ENCODE data around the gene NGFR.

Gene NGFR

GRCh38 chr17:49520386-49521087 is 25.4 kb downstream of the NGFR start:
- no peak overlapping the region for H3K4me3 ChIP-seq (ENCODE audit: control insufficient read depth, low read depth, low read length)
- DNase-seq (ENCODE audit: low read depth) = no peak
- TF ChIP-seq, protein P1, sequence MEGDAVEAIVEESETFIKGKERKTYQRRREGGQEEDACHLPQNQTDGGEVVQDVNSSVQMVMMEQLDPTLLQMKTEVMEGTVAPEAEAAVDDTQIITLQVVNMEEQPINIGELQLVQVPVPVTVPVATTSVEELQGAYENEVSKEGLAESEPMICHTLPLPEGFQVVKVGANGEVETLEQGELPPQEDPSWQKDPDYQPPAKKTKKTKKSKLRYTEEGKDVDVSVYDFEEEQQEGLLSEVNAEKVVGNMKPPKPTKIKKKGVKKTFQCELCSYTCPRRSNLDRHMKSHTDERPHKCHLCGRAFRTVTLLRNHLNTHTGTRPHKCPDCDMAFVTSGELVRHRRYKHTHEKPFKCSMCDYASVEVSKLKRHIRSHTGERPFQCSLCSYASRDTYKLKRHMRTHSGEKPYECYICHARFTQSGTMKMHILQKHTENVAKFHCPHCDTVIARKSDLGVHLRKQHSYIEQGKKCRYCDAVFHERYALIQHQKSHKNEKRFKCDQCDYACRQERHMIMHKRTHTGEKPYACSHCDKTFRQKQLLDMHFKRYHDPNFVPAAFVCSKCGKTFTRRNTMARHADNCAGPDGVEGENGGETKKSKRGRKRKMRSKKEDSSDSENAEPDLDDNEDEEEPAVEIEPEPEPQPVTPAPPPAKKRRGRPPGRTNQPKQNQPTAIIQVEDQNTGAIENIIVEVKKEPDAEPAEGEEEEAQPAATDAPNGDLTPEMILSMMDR (IDR thresholded peaks at IDR 0.05; ENCODE audit: control insufficient read depth, insufficient read depth, low read depth, low read length, missing control alignments) = no peak

GRCh38 chr17:49521088-49521450 is 26.0 kb downstream of the NGFR start:
- DNase-seq (ENCODE audit: low read depth) = no peak
- no peak overlapping the region for H3K4me3 ChIP-seq (ENCODE audit: control insufficient read depth, low read depth, low read length)
- TF ChIP-seq, protein P1 (IDR thresholded peaks at IDR 0.05; ENCODE audit: control insufficient read depth, insufficient read depth, low read depth, low read length, missing control alignments) = no peak

DNA sequence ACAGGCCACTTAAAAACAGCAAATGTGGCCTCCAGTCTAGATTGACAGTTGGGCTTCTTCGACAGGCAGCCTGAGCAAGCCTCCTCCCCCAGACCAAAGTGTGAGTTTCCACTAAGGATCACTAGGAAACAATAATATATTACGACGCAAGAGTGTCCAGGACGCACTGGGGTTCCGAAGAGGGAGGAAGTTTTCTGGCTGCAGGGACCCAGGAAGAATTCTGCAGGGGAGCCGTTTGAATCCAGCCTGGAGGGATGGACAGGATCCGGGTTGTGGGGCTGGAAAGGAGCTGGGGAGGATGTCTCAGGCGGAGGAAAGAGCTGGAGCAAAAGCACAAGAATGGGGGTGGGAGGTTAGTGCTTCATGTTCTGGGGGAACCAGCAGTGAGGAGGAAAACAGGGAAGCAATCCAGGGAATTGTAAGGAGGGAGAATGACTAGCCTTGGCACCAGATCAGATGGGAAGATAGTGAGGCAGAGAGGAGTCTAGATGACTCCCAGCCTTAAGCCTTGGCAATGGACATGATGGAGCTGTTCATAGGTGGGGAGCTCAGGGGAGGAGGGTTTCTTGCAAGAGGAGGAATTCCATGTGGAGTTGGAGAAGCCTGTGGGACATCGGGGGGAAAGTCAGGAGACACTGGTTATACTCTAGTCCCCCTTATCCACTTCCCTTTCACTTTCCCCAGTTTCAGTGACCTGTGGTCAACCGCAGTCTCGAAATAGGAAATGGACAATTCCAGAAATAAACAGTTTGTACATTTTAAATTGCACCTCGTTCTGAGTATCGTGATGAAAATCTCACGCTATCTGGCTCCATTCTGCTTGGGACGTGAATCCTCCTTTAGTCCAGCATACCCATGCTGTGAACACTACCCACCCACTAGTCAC is 26.6 kb downstream of the NGFR start:
- DNase-seq (ENCODE audit: low read depth) = no peak
- no peak overlapping the region for H3K4me3 ChIP-seq (ENCODE audit: control insufficient read depth, low read depth, low read length)
- TF ChIP-seq, protein P1 (IDR thresholded peaks at IDR 0.05; ENCODE audit: control insufficient read depth, insufficient read depth, low read depth, low read length, missing control alignments) = no peak

GRCh38 chr17:49522357-49522890 is 27.3 kb downstream of the NGFR start:
- no peak for DNase-seq (ENCODE audit: low read depth)
- TF ChIP-seq, protein P1 (IDR thresholded peaks at IDR 0.05; ENCODE audit: control insufficient read depth, insufficient read depth, low read depth, low read length, missing control alignments) = no peak
- H3K4me3 ChIP-seq (ENCODE audit: control insufficient read depth, low read depth, low read length) = no peak overlapping the region

DNA sequence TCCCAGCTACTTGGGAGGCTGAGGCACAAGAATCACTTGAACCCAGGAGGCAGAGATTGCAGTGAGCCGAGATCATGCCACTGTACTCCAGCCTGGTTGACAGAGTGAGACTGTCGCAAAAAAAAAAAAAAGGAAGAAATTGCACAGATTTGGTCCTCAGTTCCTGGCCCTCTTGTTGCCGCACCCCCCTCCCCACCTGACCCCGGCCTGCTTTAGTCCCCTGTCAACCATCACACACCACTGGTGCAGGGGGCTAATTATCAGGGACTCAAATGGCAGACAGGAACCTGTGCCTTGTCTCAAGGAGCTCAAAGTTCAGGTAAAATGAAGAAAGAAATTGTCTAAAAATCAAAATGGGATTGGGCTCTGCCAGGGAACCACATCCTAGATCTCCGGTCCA is 28.1 kb downstream of the NGFR start:
- H3K4me3 ChIP-seq (ENCODE audit: control insufficient read depth, low read depth, low read length) = no peak overlapping the region
- no peak for DNase-seq (ENCODE audit: low read depth)
- TF ChIP-seq, protein P1 (IDR thresholded peaks at IDR 0.05; ENCODE audit: control insufficient read depth, insufficient read depth, low read depth, low read length, missing control alignments) = no peak

DNA sequence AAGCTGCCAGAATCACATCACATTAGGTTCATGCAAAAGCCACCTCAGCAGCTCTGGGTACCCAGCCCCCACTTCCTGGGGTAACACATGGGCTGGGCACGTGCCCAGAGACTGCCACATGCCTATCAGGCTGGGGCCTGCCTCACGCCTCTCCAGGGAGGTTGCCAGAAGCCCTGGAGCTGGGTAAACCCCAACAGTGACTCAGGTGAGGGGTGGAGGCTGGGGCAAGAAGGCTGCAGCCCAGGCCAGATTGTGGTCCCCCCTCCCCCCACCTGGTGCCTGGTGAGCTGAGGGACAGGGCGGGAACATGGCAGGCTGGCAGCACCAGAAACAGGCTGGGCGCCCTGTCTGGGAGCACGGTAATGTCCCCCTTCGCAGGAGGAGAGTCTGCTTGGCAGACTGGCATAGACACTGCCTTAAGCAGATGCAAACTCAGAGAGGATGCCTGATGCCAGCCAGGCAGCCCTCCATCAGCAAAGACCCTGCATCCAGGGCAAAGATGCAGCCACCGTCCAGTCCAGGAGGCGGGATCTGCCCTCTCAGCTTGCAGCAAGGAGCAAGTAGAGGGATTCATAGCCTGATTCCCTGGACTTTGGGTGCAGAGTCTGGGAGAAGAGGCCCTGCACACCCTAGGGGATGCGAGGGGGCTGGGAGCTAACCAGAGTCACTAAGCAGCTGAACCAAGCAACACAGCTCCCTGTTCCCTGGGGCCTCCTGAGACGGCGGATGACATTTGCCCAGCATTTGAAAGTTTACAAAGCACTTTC is 28.8 kb downstream of the NGFR start:
- DNase-seq (ENCODE audit: low read depth) = no peak
- TF ChIP-seq, protein P1 (IDR thresholded peaks at IDR 0.05; ENCODE audit: control insufficient read depth, insufficient read depth, low read depth, low read length, missing control alignments) = no peak
- no peak overlapping the region for H3K4me3 ChIP-seq (ENCODE audit: control insufficient read depth, low read depth, low read length)
